Measurements from ENCODE around the gene ATP5PO. TPM values are rescaled to one million over a fixed set of nuclear protein-coding genes. Genes with fewer than 3 reads are reported as not detected.

Gene ATP5PO
- total and polyA plus RNA-seq, 11 donors = 472 to 2,204 (median 745) TPM

DNA sequence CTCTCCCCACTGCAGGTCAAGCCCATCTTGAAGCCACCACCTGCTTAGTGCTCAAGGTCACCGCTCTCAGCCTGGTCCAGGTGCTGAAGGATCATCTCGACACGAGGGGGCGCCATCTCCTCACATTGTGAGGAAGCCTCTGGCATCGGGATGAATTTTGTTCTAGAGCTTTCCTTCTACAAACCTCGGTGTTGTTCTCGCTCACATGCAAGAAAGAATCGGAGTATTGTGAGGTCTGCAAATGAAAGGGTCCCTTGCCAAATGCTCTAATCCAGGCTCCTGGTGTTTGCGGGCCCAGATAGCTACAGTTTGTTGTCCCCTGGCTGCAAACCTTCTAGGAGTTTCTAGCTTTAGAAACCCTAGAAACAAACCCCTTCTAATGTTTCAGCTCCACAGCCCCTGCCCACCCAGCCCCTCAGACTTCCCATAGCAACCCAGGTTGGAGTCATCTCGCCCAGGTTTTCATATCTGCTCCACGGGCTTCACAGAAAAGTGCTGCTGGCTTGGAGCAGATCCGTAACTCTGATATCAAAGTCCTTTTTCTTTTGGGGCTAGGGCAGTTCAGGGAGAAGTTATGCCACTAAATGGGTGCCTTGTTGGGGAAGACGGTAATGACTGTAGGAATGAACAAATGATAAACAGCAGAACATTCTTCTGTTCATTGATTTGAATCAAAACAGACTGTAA, 8.6 kb upstream of the ATP5PO start:
- WGBS, 4 donors = 20 to 24% (median 23%) methylated on average over 13 of the region's 13 CpGs
- TF ChIP-seq POLR2A (IDR thresholded peaks at IDR 0.05) = no peak
- peak; percentile 88 to 96 (median 90) for TF ChIP-seq CTCF (IDR thresholded peaks at IDR 0.05)
- H3K36me3 ChIP-seq = no peaks in the 10 kb centered on the region
- intact Hi-C loops (cut with DNase I) = loop anchor here (2.0 to 10.0 kb wide), 9 partner anchors 148 to 701 kb away; partner anchors contain the start of genes MRPS6 (in 4 of the 10) and SLC5A3 (in 4 of the 10)
- no peaks in the 10 kb centered on the region for H3K9me3 ChIP-seq
- H3K4me1 ChIP-seq = peaks cover 0 to 10% (median 5%) of the 10 kb centered on the region in 12 donors
- H3K27me3 ChIP-seq = no peaks in the 10 kb centered on the region
- H3K27ac ChIP-seq = peak overlapping the region in 1 of 12 donors; percentile 53
- H3K4me3 ChIP-seq = peak overlapping the region in 1 of 12 donors; percentile 15
- ATAC-seq (peak; percentile 79 to 98 (median 97)), DNase-seq (peak; percentile 85 to 93 (median 87))

DNA sequence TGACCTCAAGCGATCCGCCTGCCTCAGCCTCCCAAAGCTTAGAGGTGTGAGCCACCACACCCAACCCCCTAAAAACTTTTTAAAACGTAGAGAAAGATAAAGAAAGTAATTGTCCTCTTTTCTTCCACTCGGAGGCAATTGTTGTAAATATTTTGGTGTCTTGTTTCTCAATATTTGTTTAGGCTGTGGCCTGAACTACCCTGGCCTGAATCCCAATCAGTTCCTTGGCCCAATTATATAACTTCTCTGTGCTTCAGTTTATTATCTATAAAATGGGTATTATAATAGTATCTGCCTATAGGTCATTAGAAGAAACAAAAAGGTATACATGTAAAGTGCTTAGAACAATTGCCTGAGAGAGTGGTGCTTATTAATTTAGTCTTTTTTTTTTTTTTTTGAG, 1.8 kb upstream of the ATP5PO start:
- DNase-seq = no peak
- Histone ChIP-seq H3K9me3 (no peaks in the 10 kb centered on the region), H3K36me3 (peaks cover 0 to 19% (median 11%) of the 10 kb centered on the region in 9 donors), H3K4me1 (peaks cover 0 to 32% (median 22%) of the 10 kb centered on the region in 12 donors), H3K4me3 (no peak overlapping the region), H3K27me3 (no peaks in the 10 kb centered on the region), H3K27ac (no peak overlapping the region)
- WGBS, 4 donors = 86 to 90% (median 88%) methylated on average over 4 of the region's 4 CpGs
- no peak for TF ChIP-seq CTCF (IDR thresholded peaks at IDR 0.05)
- no peak for TF ChIP-seq POLR2A (IDR thresholded peaks at IDR 0.05)
- intact Hi-C loops (cut with DNase I) = loop anchor here in 1 of 10 donors (10.0 kb wide), 1 partner anchor 157 kb away; the partner anchor contains the start of genes MRPS6 and SLC5A3
- ATAC-seq = no peak

- no peaks in the 10 kb centered on the region for H3K27me3 ChIP-seq
- TF ChIP-seq POLR2A (IDR thresholded peaks at IDR 0.05) = no peak
- H3K9me3 ChIP-seq = no peaks in the 10 kb centered on the region
- peak in 1 of 4 donors; percentile 5 for ATAC-seq
- peak overlapping the region; percentile 24 to 98 (median 90) for H3K4me3 ChIP-seq
- H3K36me3 ChIP-seq = peaks cover 0 to 31% (median 23%) of the 10 kb centered on the region in 9 donors
- intact Hi-C loops (cut with DNase I) = loop anchor here in 1 of 10 donors (10.0 kb wide), 1 partner anchor 159 kb away; the partner anchor contains the start of genes MRPS6 and SLC5A3
- 58 to 61% (median 60%) methylated on average over 5 of the region's 5 CpGs for WGBS, 4 donors
- H3K27ac ChIP-seq = peak overlapping the region in 11 of 12 donors; percentile 19 to 99 (median 93)
- peaks cover 0 to 35% (median 22%) of the 10 kb centered on the region in 12 donors for H3K4me1 ChIP-seq
- DNase-seq = no peak
Measured at GRCh38 chr21:33916200-33916567, 580 bp upstream of the ATP5PO start.

DNA sequence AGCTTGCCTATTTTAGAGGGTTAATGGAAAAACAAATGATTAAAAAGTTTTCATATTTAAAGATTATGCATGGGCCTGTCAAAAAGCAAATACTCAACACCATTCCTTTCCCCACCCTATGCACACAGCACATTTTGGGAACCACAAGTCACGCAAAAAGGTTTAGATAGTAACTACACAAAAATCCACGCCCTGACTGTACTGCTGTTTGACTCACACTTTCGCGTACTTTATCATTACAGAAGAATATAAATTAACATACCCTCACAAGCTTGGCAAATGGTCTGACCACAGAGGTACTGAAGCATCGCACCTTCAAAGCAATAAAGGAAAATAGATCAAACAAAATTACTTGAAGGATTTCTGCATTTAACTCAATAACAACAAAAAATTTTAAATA, 1.4 kb downstream of the ATP5PO start:
- TF ChIP-seq CTCF (IDR thresholded peaks at IDR 0.05) (no peak), POLR2A (IDR thresholded peaks at IDR 0.05) (no peak)
- Histone ChIP-seq H3K4me1 (peaks cover 0 to 53% (median 25%) of the 10 kb centered on the region in 12 donors), H3K4me3 (peak overlapping the region in 10 of 12 donors; percentile 63 to 98 (median 91)), H3K9me3 (no peaks in the 10 kb centered on the region), H3K27me3 (no peaks in the 10 kb centered on the region), H3K27ac (peak overlapping the region in 5 of 12 donors; percentile 90 to 99 (median 94)), H3K36me3 (peaks cover 0 to 51% (median 43%) of the 10 kb centered on the region in 9 donors)
- DNase-seq = no peak
- ATAC-seq = no peak
- intact Hi-C loops (cut with DNase I) = loop anchor here in 1 of 10 donors (10.0 kb wide), 1 partner anchor 161 kb away; the partner anchor contains the start of genes MRPS6 and SLC5A3
- WGBS, 4 donors = 61 to 83% (median 75%) methylated on average over 5 of the region's 5 CpGs
